Fibroblast of skin of right quadriceps (primary cell): ENCODE data around the gene DMRTA1.
"Not testable (repeated sequence)": the region's sequence is repeated elsewhere in the genome, so short reads cannot be mapped to it uniquely, and the experiment has no call there.

Source experiments
- DNase-seq: peaks from one replicate; pipeline ENCODE4 v3.0.0-alpha.2; 2013

The DMRTA1 gene, protein sequence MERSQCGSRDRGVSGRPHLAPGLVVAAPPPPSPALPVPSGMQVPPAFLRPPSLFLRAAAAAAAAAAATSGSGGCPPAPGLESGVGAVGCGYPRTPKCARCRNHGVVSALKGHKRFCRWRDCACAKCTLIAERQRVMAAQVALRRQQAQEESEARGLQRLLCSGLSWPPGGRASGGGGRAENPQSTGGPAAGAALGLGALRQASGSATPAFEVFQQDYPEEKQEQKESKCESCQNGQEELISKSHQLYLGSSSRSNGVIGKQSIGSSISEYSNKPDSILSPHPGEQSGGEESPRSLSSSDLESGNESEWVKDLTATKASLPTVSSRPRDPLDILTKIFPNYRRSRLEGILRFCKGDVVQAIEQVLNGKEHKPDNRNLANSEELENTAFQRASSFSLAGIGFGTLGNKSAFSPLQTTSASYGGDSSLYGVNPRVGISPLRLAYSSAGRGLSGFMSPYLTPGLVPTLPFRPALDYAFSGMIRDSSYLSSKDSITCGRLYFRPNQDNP

DNA sequence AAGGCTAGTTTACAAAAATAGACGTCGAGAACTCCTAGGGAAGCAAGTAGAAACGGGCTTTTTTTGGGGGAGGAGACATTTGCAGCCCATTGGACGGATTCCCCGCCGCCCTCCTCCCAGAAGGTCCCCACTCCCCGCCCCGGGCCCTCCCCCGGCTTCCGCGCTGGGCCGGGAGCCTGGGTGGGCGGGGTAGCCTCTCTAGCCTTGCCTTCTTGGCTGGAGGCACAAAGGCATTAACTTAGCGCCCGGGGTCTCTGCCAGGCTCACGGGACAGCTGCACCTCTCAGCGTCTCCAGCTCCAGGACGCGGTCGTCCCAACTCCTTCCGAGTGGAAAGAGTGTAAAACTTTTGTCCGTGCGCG is at the start of gene DMRTA1:
Gene DMRTA1 (plus strand): TSS at position 236 of the 361 bp plus-strand sequence. CDS start 242 bp downstream, outside the sequence.
- DNase-seq = peak; percentile 45

DNA sequence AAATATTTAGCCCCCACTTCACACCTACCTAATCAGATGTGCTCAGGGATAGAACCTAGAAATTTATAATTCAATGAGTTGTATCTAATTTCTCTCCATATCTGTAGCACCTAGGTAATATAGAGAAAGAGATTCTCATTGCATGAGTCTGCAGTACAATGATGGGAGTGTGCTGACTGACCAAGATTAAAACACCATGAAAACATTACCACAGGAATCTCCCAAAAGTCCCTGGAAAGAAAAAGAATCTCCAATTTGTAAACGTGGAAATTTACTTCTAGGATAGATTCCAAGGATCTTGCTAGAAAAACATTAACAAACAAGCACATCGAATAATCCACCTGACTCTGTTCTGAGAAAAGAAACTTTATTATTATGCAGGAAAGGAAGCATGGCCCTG is 45.0 kb upstream of the DMRTA1 start:
- no peak for DNase-seq

DNA sequence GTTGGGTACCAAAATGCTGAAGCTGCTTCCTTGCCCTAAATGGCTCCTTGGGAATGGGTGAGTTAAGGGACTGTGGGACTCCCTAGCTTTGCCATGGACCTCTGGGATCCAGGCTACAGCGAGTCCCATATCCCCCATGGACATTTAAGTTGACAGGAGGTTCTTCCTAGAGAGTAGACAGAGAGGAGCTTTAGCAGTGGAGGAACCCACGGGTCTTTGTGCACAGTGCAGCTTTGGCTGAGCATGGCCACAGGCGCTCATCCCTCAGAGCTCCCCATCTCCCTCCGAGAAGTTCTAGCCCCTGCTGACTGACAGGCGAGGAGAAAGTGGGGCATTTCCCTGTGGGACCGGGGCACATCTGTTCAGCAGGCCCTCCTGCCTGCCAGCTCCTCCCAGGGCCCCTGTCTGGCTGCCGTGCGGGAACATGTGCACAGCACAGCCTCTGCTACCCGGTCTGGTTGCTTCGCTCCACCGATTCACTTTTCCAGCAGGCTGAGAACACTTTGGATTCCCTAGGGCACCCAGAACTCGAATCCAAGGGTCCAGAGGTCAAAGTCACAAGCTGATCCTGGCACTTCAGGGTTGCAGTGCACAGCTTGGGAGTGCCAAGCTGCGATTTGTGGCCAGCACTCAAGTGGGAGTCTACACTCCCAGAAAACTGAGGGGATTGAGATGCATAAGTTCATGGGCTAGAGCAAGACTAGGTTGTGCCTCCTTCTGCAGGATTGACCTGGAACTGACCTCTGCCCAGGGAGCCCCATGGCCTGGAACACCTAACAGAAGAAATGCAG is 40.6 kb upstream of the DMRTA1 start:
- no peak for DNase-seq

DNA sequence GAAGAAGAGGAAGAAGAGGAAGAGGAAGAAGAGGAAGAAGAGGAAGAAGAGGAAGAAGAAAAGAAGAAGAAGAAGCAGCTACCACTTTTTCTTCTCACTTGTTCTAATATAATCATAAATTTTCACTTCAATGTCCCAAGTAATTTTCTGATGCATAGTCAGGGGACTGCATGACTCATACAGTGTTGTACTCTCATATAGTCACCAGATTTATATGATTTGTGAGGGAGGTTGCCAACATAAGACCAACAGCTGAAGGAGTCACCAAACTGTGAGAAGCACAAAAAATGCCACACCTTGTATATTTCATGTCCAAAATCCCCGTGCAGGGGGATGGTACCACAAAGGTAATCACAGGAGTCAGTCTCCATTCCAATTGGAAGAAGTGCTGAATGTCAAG is 32.7 kb upstream of the DMRTA1 start:
- DNase-seq = no peak

DNA sequence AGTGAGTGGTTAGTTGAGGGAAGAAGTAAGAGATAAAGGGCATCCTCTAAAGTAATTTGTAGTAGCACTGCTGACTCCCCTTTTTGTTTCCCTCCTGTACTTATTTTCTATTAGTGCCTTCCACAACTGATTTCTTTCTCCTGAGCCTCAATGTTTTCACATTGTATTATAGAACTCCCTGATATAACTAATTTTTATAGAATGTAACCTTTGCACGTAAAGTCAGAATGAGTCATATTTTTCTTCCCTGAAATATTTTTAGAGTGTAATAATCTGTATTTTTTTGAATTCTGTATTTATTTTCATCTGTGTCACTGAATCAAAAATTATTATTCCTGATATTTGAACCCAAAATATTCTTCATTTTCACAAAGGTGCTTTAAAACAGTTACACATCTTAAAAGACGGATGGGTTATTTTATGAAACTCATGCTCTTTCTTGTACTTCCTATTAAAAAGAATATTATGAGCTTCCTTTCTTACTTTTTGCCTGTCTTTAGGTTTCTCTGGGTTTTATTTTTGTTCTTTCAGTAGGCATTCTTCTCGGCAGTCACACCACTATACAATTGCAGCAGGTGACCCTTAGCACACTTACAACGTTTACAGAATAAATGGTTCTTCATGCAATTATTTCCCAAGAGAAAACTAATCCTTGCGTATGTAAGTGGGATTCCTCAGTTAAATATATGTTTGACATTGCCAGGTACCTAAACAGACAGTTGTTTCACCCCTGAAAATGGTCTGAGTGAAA is 30.5 kb upstream of the DMRTA1 start:
- DNase-seq = no peak

DNA sequence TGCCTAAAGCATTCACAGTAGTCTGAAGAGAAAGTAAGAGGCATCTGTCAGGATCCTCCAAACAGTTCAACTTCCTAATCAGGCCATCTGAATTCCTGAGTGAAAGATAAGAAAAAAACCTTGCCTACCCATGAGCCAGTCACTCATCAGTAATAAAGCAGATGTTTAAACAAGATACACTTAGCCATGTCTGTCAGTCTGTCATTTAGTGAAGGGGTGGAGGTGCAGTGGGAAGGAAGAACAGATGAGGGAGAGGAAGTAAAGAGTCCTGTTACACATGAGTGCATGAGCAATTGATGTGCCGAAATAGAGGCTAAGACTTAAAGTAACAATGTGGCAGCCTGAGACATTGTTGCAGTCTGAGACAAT is 29.9 kb upstream of the DMRTA1 start:
- no peak for DNase-seq

DNA sequence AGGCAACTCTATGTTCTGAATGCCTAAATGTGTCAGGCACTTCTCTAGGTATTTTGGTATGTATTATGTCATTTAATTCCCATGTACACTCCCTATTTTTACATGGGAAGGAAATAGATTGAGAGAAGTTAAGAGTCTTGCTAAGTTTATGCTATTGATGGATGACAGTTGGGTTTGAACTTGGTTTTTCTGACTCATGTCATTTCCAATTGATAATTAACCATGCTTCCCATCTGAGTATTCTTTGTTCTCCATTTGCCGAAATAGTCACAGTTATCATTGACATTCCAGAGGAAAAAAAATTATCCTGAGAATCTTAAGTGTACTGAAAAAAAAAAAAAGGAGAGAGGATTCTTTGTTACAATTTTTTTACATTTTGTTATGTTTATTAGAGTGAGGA is 23.1 kb upstream of the DMRTA1 start:
- DNase-seq = no peak

DNA sequence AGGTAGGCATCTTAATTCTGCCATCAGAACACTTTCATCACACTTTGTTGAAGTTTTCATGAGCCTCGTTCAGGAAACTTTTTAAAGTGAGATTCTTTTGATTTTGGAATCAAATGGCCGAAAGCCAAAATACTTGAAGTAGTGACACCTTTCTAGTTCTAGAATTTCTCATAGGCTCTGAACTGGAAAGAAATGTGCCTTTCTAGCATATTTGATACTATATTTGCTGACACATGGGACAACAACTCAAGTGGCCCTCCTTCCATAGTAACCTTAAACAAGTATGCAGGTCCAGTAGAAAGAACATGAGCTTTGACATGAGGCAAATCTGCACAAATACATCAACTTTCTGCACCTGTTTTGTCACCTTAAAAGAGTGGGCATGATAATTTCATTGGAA is 22.0 kb upstream of the DMRTA1 start:
- no peak for DNase-seq

DNA sequence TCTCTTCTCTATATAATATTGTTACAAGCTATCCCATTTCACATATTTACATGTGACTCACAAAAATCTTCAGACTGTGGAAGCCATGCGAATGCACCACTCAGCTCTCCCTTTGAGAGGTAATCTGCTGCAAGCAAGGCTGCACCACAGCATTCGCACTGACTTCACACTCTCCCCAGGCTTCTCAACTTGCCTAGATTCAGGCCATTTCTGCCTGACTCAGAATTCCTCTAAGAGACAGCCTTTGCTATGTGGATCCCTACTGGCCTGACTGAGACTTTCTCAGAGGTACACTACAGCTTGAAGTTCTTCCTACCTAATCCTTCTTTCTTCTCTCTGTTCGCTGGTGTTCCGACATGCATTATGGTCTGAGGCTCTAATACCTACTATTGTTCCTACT is 21.1 kb upstream of the DMRTA1 start:
- DNase-seq = no peak

DNA sequence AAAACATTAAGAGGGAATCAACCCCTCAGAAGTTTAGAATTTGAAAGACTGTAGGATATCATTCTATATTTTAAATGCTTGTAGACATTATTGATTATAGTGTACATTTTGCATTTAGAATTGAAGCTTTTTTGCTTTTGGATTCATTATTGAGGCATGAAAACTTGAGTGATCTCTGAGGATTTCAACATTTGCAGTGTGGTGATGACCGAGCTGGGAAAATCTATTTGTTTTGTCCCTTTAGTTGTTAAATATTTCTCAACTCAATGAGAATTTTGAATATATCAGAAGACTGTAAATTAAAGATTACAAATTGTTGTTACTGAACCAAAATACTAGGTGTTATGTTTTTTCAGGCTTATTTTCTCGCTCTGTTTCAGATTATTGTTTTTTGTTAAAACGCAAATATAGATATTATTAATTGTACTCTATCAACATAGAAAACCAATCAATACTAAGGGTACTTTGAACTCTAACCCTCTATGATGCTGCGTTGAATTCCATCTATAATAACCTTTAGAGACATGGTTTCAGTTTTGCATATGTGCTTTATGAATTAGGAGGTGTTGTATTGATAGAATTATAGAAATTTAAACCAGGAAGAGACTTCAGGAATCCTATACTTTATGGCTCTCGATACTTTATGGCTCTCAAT is 19.3 kb upstream of the DMRTA1 start:
- DNase-seq = no peak

DNA sequence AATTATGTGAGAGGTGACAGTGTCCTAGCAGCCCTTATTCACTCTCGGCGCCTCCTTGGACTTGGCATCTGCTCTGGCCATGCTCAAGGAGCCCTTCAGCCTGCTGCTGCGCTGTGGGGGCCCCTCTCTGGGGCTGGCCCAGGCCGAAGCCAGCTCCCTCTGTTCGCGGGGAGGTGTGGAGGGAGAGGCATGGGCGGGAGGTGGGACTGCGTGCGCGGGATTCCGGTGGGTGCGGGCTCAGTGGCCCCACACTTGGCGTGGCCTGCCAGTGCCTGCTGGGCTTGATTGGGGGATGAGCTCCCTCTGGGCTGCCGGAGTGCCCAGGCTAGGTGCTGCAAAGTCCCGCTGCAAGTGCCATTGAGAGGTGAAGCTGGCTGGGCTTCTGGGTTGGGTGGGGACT is 12.9 kb upstream of the DMRTA1 start:
- no peak for DNase-seq

DNA sequence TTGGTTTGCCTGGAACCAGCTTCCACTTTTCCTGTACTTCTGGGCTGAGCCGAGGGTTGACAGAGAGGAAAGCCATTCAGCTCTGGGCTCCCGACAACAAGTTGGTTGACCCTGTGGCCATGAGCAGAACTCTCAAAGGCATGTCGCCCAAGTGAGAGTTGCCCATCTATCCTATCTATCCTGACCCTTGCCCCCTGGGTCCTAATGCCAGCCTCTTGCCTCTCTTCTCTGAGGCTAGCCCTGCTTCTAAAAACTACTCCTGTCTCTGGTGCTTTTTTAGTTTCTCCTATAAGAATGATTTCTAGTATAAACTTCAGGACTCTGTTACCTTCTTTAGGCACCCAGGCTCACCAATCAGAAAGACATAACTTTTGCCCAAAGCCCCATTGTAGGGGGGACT is 11.4 kb upstream of the DMRTA1 start:
- DNase-seq = not testable (repeated sequence)

DNA sequence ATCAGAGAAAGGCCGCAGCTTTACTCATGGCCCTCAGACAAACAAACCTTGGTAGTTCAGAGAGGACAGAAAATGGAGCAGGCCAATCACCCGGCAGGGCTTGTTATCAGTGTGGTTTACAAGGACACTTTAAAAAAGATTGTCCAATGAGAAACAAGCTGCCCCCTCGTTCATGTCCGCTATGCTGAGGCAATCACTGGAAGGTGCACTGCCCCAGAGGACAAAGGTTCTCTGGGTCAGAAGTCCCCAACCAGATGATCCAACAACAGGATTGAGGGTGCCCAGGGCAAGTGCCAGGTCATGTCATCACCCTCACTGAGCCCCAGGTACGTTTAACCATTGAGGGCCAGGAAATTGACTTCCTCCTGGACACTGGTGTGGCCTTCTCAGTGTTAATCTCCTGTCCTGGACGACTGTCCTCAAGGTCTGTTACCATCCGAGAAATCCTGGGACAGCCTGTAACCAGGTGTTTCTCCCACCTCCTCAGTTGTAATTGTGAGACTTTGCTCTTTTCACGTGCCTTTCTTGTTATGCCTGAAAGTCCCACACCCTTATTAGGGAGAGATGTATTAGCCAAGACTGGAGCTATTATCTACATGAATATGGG is 9.1 kb upstream of the DMRTA1 start:
- not testable (repeated sequence) for DNase-seq

DNA sequence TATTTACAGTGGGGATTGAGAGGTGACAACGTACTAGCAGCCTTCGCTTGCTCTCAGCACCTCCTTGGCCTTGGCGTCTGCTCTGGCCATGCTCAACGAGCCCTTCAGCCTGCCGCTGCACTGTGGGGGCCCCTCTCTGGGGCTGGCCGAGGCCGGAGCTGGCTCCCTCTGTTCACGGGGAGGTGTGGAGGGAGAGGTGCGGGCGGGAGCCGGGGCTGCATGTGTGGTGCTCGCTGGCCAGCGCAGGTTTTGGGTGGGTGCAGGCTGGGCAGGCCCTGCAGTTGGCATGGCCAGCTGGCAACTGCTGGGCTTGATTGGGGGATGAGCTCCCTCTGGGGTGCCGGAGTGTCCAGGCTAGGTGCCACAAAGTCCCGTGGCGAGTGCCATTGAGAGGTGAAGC is 5.8 kb upstream of the DMRTA1 start:
- no peak for DNase-seq

DNA sequence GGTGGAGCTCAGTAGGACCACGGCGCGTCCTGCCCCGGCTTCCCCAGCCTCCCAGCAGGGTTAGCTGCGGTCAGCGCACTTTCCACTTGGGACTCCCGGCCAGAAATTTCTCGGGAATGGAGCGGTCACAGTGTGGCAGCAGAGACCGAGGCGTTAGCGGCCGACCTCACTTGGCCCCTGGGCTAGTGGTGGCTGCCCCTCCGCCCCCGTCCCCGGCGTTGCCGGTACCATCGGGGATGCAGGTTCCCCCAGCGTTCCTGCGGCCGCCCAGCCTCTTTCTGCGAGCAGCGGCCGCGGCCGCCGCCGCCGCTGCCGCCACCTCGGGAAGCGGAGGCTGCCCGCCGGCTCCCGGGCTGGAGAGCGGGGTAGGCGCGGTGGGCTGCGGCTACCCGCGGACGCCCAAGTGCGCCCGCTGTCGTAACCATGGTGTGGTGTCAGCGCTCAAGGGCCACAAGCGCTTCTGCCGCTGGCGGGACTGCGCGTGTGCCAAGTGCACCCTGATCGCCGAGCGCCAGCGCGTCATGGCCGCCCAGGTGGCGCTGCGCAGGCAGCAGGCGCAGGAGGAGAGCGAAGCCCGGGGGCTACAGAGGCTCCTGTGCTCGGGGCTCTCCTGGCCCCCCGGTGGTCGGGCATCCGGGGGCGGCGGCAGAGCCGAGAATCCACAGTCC is 460 bp downstream of the DMRTA1 start:
- DNase-seq = peak; percentile 15

DNA sequence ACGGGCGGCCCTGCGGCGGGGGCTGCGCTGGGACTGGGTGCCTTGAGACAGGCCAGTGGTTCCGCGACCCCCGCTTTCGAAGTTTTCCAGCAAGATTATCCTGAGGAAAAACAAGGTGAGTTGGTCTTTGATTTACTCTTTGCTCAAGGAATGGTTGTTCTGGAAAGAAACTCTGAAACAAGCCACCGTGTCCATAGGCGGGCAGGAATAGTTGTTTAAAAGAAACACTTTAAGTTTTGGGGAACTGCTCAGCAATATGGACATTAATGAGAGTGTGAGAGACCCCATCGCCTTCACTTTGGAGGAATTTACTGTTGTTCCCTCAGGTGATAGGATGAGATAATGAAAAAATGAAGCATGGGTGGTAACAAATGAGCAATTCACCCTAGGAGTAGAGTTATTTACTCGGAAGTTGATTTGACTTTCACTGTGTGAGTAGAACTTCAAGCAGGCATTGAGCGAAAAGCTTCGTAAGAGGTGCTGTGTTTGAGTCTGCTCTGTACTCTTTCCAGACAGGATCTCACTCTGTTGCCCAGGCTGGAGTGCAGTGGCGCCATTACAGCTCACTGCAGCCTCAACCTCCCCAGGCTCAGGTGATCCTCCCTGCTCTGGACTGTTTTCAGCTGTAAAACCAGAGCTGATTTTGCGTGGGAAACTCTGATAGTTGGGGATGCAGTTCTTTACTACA is 1.1 kb downstream of the DMRTA1 start:
- no peak for DNase-seq

DNA sequence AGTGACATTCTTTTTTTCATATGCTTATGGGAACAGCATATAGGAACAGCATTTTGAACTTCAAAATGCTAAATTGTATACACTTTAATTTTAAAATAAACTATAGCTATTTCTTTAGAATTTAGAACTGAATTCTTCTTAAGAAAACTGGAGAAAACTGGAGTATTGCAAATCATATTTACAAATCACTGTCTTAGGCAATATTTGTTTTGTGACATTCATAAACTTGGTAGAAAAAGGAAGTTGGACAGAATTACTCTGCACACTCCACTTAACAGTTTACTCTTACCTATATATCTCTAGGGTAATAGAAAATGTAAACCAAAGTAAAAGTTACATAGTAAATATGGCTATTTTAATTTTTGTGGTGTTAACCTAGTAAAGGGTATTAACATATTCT is 3.1 kb downstream of the DMRTA1 start:
- DNase-seq = no peak

DNA sequence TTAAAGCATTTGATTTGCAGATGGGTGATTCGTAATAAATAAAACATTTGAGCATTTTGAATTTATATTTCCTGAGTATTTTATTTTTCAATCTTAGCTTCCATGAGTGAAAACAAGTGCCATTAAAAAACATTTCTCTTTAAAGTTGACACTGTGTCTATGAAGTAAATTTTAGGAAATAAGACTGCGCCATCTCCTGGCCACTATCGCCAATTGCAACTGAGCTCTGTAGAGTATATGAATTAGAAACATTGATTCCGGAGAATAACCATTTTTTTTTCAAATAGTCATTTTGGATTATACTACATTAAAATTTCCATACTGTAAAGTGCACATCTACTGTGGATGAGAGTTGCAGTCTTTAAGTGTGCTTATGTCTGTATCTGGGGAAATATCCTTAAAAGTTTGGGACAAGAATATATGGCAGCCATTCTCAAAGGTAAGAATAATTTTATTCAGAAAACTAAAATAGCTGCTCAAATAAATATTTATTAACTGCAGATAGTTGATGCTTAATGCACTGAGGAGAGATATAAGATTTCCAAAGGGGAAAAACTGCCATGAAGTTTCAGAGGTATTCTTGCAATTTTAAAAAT is 5.9 kb downstream of the DMRTA1 start:
- peak; percentile 21 for DNase-seq

DNA sequence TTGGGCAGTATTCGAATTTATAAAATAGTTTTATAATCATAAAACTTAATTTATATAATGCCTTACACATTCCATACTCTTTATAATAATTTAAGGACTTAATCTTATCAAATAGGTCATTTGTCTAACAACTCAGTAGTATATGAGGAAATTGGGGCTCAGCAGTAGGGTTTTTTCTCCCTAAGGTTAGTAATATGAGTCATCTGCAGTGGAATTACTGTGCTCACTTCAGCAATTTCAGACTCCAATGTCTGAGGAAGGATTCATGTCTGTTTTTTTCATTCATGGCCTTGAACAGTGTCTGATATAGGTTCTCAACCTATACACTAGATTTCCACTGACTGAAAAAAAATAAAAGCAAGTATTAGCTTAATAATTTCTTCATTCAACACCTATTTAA is 7.4 kb downstream of the DMRTA1 start:
- DNase-seq = no peak

DNA sequence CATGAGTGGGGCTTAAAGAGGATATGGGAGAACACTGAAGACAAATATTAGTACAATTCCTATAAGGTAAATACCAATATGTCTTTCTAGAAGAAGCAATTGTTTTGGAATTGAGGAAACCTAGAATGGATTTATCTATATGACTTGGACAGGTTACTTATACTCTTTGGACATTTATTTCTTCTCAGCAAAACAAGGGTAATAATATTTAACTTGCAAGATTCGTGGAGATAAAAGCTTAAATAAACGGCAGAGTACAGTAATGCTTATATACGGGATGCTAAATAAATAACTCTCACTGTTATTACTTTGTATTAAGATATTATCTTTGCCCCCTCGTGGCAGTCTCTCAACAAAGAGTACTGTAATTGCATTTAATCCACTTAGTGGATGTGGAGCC is 8.6 kb downstream of the DMRTA1 start:
- DNase-seq = no peak

DNA sequence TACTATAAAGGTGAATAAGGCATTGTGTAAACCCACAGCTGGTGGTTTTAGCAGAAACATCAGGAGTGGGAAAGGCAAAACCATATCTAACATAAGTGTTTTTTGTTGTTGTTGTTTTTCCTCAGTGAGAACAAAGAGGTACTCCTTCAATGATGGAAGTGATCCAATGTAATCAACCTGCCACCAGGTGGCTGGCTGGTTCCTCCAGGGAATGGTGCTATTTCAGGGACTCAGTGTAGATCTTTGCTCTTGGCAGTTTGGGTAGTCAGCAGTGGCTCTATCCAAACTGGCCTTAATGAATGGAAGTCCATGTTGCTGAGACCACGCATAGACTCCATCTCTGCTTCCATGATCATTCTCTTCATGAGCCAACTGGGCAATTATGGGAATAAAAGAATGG is 10.8 kb downstream of the DMRTA1 start:
- no peak for DNase-seq
